Osteocyte (in vitro differentiated cells): ENCODE measurements around the gene MYNN. TPM values are rescaled to one million over a fixed set of nuclear protein-coding genes. Genes with fewer than 3 reads are reported as not detected.
"Not testable (repeated sequence)": the region's sequence is repeated elsewhere in the genome, so short reads cannot be mapped to it uniquely, and the experiment has no call there.

Experiments used
- DNase-seq: peaks from one replicate; pipeline ENCODE4 v3.0.0; 2021; ENCODE audit warnings: mixed read lengths; ENCODE audit not compliant: unreplicated experiment; ENCODE audit errors: extremely low spot score
- H3K27ac Mint-ChIP-seq: one replicate; pipeline ENCODE4 v1.8.0; 2021; ENCODE audit warnings: mild to moderate bottlenecking, mixed read lengths; ENCODE audit not compliant: unreplicated experiment
- H3K27me3 Mint-ChIP-seq: one replicate; pipeline ENCODE4 v1.8.0; 2021; ENCODE audit warnings: mixed read lengths; ENCODE audit not compliant: unreplicated experiment
- H3K36me3 Mint-ChIP-seq: one replicate; pipeline ENCODE4 v1.8.0; 2021; ENCODE audit warnings: mixed read lengths; ENCODE audit not compliant: unreplicated experiment
- H3K4me1 Mint-ChIP-seq: one replicate; pipeline ENCODE4 v1.8.0; 2021; ENCODE audit warnings: mixed read lengths; ENCODE audit not compliant: unreplicated experiment
- H3K4me3 Mint-ChIP-seq: one replicate; pipeline ENCODE4 v1.8.0; 2021; ENCODE audit warnings: mild to moderate bottlenecking, moderate library complexity, mixed read lengths; ENCODE audit not compliant: unreplicated experiment
- H3K9me3 Mint-ChIP-seq: one replicate; pipeline ENCODE4 v1.8.0; 2021; ENCODE audit warnings: mixed read lengths; ENCODE audit not compliant: unreplicated experiment
- long read RNA-seq: library from polyadenylated mRNA; unstranded; transcript quantifications from one replicate; pipeline ENCODE4 v2.0.0, GENCODE V29; 2021
- total RNA-seq: library from RNA; stranded (reverse); gene quantifications from 2 replicates; pipeline ENCODE4 v1.2.1, GENCODE V29; 2021
- TF ChIP-seq, protein P1 (sequence below): fragments of 200-600 bp; sonication (generic); IDR thresholded peaks from 2 replicates; pipeline ENCODE4 v1.5.0; 2021; ENCODE audit warnings: antibody characterized with exemption, mild to moderate bottlenecking, moderate library complexity

The MYNN gene
- total RNA-seq: 16.7 and 17.2 TPM in 2 replicates
- long read RNA-seq, full-length matches to known transcripts: 74 of 137 reads
- long read RNA-seq, partial matches to known transcripts: 32 of 137 reads
- long read RNA-seq, other reads (novel, unspliced or antisense): 31 of 137 reads

DNA sequence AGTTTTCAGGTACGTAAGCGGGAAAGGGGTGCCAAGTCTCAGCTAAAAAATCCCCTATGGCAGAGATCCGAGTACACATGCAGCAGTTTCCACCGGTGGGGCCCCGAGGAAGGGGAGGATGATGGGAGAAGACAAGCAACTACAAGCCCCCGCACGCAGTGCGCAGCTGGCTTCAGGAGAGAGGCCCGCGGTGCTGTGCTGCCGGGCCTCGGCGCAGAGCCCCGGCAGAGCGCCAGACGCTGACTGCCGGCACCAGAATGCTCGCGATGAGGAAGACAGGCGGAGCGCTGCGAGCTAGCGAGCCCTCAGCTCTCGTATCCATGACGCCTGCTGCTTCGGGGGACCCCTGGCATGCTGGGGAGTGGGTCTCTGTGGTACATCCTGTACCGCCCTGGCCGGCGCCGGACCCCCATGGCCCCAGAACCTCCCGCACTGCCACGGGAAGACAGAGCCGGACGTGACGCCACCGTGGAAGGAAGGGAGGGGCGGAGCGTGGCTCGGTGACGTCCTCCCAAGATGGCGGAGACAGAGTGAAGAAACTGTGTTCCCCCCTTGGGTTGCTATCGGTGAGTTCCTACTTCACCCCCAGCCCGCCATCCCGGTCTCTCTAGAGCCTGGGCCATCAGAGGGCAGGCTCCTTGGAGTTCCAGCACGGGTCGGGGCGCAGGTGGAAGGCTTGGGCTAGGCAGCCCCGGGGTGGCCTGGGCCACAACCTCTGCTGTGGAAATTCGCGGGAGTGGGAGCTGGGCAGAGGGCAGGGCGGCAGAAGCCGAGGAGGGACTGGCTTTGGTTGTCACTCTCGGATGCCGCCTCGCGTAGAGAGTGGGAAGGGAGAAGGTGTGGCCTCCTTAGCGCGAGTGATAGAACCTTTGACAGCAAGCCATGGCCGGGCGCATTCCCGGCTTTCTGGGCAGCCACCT is at the start of gene MYNN:
Gene MYNN (plus strand): TSS at position 500 of the 920 bp plus-strand sequence. CDS start 900 bp downstream, outside the sequence.
- H3K27me3 Mint-ChIP-seq: no peaks in the 10 kb centered on the region
- peak within 1 kb of the TSS; percentile 98 for H3K4me3 Mint-ChIP-seq
- TF ChIP-seq, protein P1, sequence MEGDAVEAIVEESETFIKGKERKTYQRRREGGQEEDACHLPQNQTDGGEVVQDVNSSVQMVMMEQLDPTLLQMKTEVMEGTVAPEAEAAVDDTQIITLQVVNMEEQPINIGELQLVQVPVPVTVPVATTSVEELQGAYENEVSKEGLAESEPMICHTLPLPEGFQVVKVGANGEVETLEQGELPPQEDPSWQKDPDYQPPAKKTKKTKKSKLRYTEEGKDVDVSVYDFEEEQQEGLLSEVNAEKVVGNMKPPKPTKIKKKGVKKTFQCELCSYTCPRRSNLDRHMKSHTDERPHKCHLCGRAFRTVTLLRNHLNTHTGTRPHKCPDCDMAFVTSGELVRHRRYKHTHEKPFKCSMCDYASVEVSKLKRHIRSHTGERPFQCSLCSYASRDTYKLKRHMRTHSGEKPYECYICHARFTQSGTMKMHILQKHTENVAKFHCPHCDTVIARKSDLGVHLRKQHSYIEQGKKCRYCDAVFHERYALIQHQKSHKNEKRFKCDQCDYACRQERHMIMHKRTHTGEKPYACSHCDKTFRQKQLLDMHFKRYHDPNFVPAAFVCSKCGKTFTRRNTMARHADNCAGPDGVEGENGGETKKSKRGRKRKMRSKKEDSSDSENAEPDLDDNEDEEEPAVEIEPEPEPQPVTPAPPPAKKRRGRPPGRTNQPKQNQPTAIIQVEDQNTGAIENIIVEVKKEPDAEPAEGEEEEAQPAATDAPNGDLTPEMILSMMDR: peak; percentile 19
- peaks cover 20% of the 10 kb centered on the region for H3K36me3 Mint-ChIP-seq
- peaks cover 33% of the 10 kb centered on the region for H3K4me1 Mint-ChIP-seq
- DNase-seq: peak; percentile 96
- H3K9me3 Mint-ChIP-seq: no peaks in the 10 kb centered on the region
- peak within 1 kb of the TSS; percentile 100 for H3K27ac Mint-ChIP-seq

DNA sequence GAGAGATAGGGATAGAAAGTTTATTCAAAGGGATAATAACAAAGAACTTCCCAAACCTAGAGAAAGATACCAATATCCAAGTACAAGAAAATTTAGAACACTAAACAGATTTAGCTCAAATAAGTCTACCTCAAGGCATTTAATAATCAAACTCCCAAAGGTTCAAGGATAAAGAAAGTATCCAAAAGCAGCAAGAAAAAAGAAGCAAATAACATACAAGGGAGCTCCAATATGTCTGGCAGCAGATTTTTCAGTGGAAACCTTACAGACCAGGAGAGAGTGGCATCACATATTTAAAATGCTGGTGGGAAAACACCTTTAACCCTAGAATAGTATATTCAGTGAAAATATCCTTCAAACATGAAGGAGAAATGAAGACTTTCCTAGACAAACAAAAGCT is 41.3 kb upstream of the MYNN start:
- peaks cover 41% of the 10 kb centered on the region for H3K9me3 Mint-ChIP-seq
- not testable (repeated sequence) for H3K36me3 Mint-ChIP-seq

DNA sequence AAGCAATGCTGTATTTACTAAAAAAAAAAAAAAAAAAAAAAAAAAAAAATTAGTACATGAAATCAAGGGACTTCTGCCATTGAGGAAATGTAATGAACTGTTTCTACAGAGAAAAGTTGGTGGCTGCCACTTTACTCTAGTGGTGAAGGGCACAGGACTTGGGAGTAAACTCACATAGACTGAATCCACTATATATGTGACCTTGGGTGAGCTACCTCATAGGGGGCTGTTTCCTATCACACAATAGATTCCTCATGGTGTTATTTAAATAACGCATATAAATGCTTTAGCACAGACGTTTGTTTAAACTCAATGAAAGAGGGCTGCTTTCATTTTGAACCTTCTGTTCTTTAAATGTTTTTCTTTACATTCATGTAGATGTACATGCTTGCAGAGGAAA is 34.1 kb upstream of the MYNN start:
- Mint-ChIP-seq H3K4me3 (no peak overlapping the region), H3K36me3 (no peaks in the 10 kb centered on the region), H3K9me3 (peaks cover 20% of the 10 kb centered on the region), H3K4me1 (no peaks in the 10 kb centered on the region), H3K27me3 (no peaks in the 10 kb centered on the region), H3K27ac (no peak overlapping the region)
- TF ChIP-seq, protein P1: no peak
- DNase-seq: no peak

More for the DNA sequence above, 41.3 kb upstream of the MYNN start:
- not testable (repeated sequence) for DNase-seq, H3K4me1 Mint-ChIP-seq, H3K27ac Mint-ChIP-seq, H3K4me3 Mint-ChIP-seq
- H3K27me3 Mint-ChIP-seq: peaks cover 17% of the 10 kb centered on the region

DNA sequence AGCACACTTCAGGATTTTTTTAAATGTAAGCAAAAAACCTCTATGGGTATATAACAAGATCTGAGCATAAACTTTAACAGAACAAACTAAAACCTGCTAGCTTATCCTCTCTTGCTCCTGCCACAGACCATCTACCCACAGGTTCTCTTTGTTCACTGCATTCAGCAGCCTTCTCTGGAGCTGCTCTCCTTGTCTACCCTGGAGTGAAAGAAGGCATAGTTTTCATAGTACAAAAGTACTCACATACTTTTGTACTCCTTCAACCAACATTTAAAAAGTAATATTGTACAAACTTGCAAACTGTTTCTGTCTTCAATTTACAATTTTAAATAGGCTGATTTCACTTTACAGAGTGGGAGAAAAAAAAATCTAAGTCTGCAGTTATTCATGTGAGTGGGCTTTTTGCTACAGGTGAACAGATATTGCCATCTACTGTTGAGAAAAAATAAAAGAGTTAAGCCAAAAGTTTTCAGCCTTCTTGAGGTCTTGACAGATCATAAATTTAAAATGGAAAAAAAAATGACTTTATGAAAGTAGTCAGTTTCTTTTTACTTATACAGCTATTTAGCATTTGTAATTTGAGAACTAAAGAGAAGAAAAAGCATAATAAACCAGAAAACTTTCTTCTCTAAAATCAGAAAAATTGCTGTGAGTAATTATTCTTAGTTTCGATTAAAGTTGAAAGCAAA is 28.7 kb upstream of the MYNN start:
- TF ChIP-seq, protein P1: peak; percentile 68
- H3K36me3 Mint-ChIP-seq: no peaks in the 10 kb centered on the region
- H3K4me3 Mint-ChIP-seq: no peak overlapping the region
- peaks cover 25% of the 10 kb centered on the region for H3K27me3 Mint-ChIP-seq
- no peak for DNase-seq
- H3K27ac Mint-ChIP-seq: no peak overlapping the region
- no peaks in the 10 kb centered on the region for H3K9me3 Mint-ChIP-seq
- peaks cover 2% of the 10 kb centered on the region for H3K4me1 Mint-ChIP-seq

DNA sequence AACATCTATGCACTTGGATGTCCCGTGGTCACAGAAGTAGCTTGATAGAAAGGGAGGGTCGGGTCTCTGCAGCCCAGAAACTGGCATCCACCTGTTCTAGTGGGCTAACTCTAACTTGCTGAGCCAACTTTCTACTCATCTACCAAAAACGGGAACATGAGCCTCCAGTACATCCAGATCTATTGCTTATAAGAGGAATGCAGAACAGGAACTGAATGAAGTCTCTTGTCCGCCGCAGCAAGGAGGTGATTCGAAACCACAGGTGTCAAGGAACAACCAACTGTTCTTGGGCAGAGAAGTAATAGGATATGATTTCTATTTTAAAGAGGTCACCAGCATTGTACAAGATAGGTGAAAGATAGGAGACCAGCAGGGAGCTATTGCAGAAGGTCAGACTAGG is 26.3 kb upstream of the MYNN start:
- Mint-ChIP-seq H3K27ac (no peak overlapping the region), H3K9me3 (no peaks in the 10 kb centered on the region), H3K4me3 (no peak overlapping the region), H3K4me1 (peaks cover 2% of the 10 kb centered on the region), H3K36me3 (no peaks in the 10 kb centered on the region), H3K27me3 (peaks cover 27% of the 10 kb centered on the region)
- DNase-seq: no peak
- TF ChIP-seq, protein P1: no peak
